CD4-positive, alpha-beta T cell (primary cell): ENCODE data around the gene HDDC3. TPM values are rescaled to one million over a fixed set of nuclear protein-coding genes. Genes with fewer than 3 reads are reported as not detected.

Source experiments
- ATAC-seq: fragments of 200-7000 bp; cut with Tn5 transposase; one replicate; pipeline ENCODE4 v1.10.0; 2022; ENCODE audit warnings: mild to moderate bottlenecking; ENCODE audit not compliant: poor library complexity
- CTCF ChIA-PET: fragments of 350-600 bp; sonication (Branson Sonifier 250); formaldehyde crosslinking; loops from one replicate; lab custom pipeline; 2021; ENCODE audit warnings: antibody characterized with exemption, inconsistent platforms; lab: Charles Lee
- POLR2A ChIA-PET: fragments of 350-600 bp; sonication (Branson Sonifier 250); formaldehyde crosslinking; loops from one replicate; lab custom pipeline; 2021; ENCODE audit warnings: antibody characterized with exemption, inconsistent platforms; lab: Charles Lee
- DNase-seq, 14 experiments: peaks; one replicate each; pipeline ENCODE4 v3.0.0-alpha.2; 2013 to 2020; ENCODE audit warnings: mixed read lengths in 2 of 14
- H3K27ac ChIP-seq, 2 donors: one replicate each; pipeline versions ENCODE4 v1.5.1 to v1.7.0; 2013; ENCODE audit warnings: low read length in 2 of 2, low read depth in 1 of 2, mild to moderate bottlenecking in 1 of 2
- H3K27me3 ChIP-seq, 2 experiments: 1 replicate in 1 of 2; 2 replicates in 1 of 2; pipeline versions ENCODE4 v1.6.1 to v1.7.0; 2013; ENCODE audit warnings: low read length in 2 of 2, control low read depth in 1 of 2, mild to moderate bottlenecking in 1 of 2, moderate library complexity in 1 of 2; ENCODE audit not compliant: insufficient read depth in 2 of 2, control insufficient read depth in 1 of 2
- H3K36me3 ChIP-seq: one replicate; pipeline ENCODE4 v1.6.1; 2013; ENCODE audit warnings: low read length, control low read depth; ENCODE audit not compliant: insufficient read depth
- H3K4me1 ChIP-seq: one replicate; pipeline ENCODE4 v1.6.1; 2013; ENCODE audit warnings: low read length, control low read depth; ENCODE audit not compliant: insufficient read depth
- H3K4me3 ChIP-seq: one replicate; pipeline ENCODE4 v1.5.1; 2013; ENCODE audit warnings: mild to moderate bottlenecking, low read length, moderate library complexity
- H3K9me3 ChIP-seq, 2 experiments: 1 replicate in 1 of 2; 2 replicates in 1 of 2; pipeline versions ENCODE4 v1.6.1 to v1.7.0; 2013; ENCODE audit warnings: low read length in 2 of 2, mild to moderate bottlenecking in 2 of 2, control low read depth in 1 of 2, moderate library complexity in 1 of 2; ENCODE audit not compliant: control insufficient read depth in 1 of 2, insufficient read depth in 1 of 2
- H3K27ac Mint-ChIP-seq: one replicate; pipeline ENCODE4 v1.8.0; 2020; ENCODE audit warnings: mixed read lengths
- H3K27me3 Mint-ChIP-seq: one replicate; pipeline ENCODE4 v1.8.0; 2021; ENCODE audit warnings: mixed read lengths
- H3K36me3 Mint-ChIP-seq: one replicate; pipeline ENCODE4 v1.8.0; 2021; ENCODE audit warnings: low read depth, mixed read lengths
- H3K4me1 Mint-ChIP-seq: one replicate; pipeline ENCODE4 v1.8.0; 2021; ENCODE audit warnings: low read depth, mixed read lengths
- H3K4me3 Mint-ChIP-seq: one replicate; pipeline ENCODE4 v1.8.0; 2020; ENCODE audit warnings: mild to moderate bottlenecking, mixed read lengths
- H3K9me3 Mint-ChIP-seq: one replicate; pipeline ENCODE4 v1.8.0; 2020; ENCODE audit warnings: mixed read lengths
- intact Hi-C, 2 experiments: fragments of 100-400 bp; cut with DNase I in 1 of 2; cut with micrococcal nuclease in 1 of 2; formaldehyde crosslinking; loops; one replicate each; pipeline versions ENCODE4 v1.15.1 to v1.9.0; 2023 to 2025; cut with DNase I, micrococcal nuclease
- total RNA-seq, 174 experiments: library from RNA in 2 of 174; stranded (reverse) in 2 of 174; gene quantifications; one replicate each; pipeline ENCODE4 v1.2.3 and lab custom pipeline; 2021 to 2026
- TF ChIP-seq, protein P1 (sequence below): fragments of 200-600 bp; IDR thresholded peaks from one replicate; pipeline ENCODE4 v1.8.0; 2022; ENCODE audit warnings: antibody characterized with exemption, mild to moderate bottlenecking

The HDDC3 gene
- total RNA-seq, 2 experiments from 2014 or later = 9.9 to 10.8 TPM

DNA sequence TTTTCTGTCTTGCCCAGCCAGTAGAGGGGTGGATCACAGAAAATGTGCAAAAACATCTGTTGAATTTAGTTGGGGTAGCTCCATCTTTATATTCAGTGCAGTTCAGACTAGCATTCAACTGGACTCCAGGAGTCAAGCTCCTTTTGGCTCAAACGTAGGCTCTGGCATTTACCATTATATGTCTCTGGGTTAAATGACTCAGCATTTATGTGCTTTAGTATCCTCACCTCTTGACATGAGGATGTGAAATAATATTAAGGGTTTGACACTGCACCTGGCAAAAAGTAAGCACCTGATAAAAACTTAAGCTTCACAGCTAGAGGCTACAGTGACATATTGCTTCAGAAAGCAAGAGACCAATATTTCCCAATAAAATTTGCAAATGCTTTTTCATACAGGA lies 47.2 kb upstream of the HDDC3 start:
- ATAC-seq = no peak
- no peak overlapping the region for H3K27ac Mint-ChIP-seq
- peaks cover 2% of the 10 kb centered on the region for H3K36me3 ChIP-seq
- POLR2A ChIA-PET = interaction anchor here (0.6 kb wide), 1 partner anchor 45 kb away, joined by 3 read pairs; the partner anchor contains the start of gene UNC45A
- no peaks in the 10 kb centered on the region for H3K9me3 Mint-ChIP-seq
- H3K4me1 Mint-ChIP-seq = no peaks in the 10 kb centered on the region
- no peaks in the 10 kb centered on the region for H3K4me1 ChIP-seq
- H3K27ac ChIP-seq = no peak overlapping the region
- intact Hi-C loops = no loop called here
- TF ChIP-seq, protein P1, sequence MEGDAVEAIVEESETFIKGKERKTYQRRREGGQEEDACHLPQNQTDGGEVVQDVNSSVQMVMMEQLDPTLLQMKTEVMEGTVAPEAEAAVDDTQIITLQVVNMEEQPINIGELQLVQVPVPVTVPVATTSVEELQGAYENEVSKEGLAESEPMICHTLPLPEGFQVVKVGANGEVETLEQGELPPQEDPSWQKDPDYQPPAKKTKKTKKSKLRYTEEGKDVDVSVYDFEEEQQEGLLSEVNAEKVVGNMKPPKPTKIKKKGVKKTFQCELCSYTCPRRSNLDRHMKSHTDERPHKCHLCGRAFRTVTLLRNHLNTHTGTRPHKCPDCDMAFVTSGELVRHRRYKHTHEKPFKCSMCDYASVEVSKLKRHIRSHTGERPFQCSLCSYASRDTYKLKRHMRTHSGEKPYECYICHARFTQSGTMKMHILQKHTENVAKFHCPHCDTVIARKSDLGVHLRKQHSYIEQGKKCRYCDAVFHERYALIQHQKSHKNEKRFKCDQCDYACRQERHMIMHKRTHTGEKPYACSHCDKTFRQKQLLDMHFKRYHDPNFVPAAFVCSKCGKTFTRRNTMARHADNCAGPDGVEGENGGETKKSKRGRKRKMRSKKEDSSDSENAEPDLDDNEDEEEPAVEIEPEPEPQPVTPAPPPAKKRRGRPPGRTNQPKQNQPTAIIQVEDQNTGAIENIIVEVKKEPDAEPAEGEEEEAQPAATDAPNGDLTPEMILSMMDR = no peak
- no peaks in the 10 kb centered on the region for H3K27me3 ChIP-seq
- peaks cover 5% of the 10 kb centered on the region for H3K36me3 Mint-ChIP-seq
- H3K27me3 Mint-ChIP-seq = no peaks in the 10 kb centered on the region
- no peak for DNase-seq
- no peaks in the 10 kb centered on the region for H3K9me3 ChIP-seq
- CTCF ChIA-PET = no interaction called here
- H3K4me3 Mint-ChIP-seq = no peak overlapping the region
- H3K4me3 ChIP-seq = no peak overlapping the region

DNA sequence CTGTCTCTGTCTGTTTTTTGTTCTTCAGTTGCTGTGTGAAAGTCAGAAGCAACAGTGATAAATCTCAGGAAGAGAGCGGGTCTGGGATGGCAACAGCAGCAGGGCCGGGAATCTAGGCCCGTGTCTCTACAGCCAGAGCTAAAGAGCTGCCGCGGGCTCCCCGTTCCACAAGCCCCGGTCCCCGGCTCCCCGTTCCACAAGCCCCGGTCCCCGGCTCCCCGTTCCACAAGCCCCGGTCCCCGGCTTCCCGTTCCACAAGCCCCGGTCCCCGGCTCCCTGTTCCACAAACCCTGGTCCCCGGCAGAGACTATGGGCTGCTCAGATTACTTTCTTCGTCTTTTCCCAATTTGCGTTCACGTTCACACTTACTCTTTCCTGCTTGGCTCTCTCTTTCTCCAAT lies 41.9 kb upstream of the HDDC3 start:
- H3K27ac Mint-ChIP-seq = no peak overlapping the region
- no peaks in the 10 kb centered on the region for H3K36me3 ChIP-seq

DNA sequence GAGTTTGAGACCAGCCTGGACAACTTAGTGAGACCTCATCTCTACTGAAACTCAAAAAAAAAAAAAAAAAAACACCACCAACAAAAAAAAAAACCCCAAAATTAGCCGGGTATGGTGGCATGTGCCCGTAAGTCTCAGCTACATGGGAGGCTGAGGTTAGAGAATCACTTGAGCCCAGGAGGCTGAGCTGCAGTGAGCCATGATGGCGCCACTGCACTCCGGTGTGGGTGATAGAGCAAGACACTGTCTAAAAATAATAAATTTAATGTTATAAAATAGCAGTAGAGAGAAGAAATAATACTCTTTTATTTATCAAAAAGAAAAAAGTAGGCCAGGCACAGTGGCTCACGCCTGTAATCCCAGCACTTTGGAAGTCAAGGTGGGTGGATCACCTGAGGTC lies 39.8 kb upstream of the HDDC3 start:
- Histone ChIP-seq H3K4me3 (no peak overlapping the region), H3K27me3 (no peaks in the 10 kb centered on the region), H3K9me3 (no peaks in the 10 kb centered on the region), H3K36me3 (no peaks in the 10 kb centered on the region), H3K27ac (no peak overlapping the region), H3K4me1 (no peaks in the 10 kb centered on the region)
- ATAC-seq (no peak), DNase-seq (no peak)
- H3K36me3 Mint-ChIP-seq = peaks cover 1% of the 10 kb centered on the region
- CTCF ChIA-PET = interaction anchor here (0.6 to 0.7 kb wide), 3 partner anchors 15 to 295 kb away, joined by 3 to 5 read pairs (median 4); no protein-coding TSS in a partner anchor
- H3K4me3 Mint-ChIP-seq = no peak overlapping the region
- TF ChIP-seq, protein P1 = no peak
- no peak overlapping the region for H3K27ac Mint-ChIP-seq
- no peaks in the 10 kb centered on the region for H3K4me1 Mint-ChIP-seq
- intact Hi-C loops = no loop called here
- H3K9me3 Mint-ChIP-seq = no peaks in the 10 kb centered on the region
- POLR2A ChIA-PET = interaction anchor here (0.6 kb wide), 1 partner anchor 1737 kb away, joined by 5 read pairs; no protein-coding TSS in a partner anchor
- H3K27me3 Mint-ChIP-seq = no peaks in the 10 kb centered on the region

More for the DNA sequence above, 41.9 kb upstream of the HDDC3 start:
- ATAC-seq = no peak
- H3K27ac ChIP-seq = no peak overlapping the region
- H3K4me3 Mint-ChIP-seq = no peak overlapping the region
- no peaks in the 10 kb centered on the region for H3K9me3 ChIP-seq
- no peaks in the 10 kb centered on the region for H3K4me1 Mint-ChIP-seq
- H3K4me1 ChIP-seq = no peaks in the 10 kb centered on the region
- ChIA-PET POLR2A (no interaction called here), CTCF (no interaction called here)
- H3K27me3 Mint-ChIP-seq = no peaks in the 10 kb centered on the region
- no peaks in the 10 kb centered on the region for H3K36me3 Mint-ChIP-seq
- intact Hi-C loops = no loop called here
- no peak for DNase-seq
- H3K9me3 Mint-ChIP-seq = no peaks in the 10 kb centered on the region
- H3K27me3 ChIP-seq = no peaks in the 10 kb centered on the region
- TF ChIP-seq, protein P1 = no peak
- H3K4me3 ChIP-seq = no peak overlapping the region
